Testis (tissue), 2 donors: ENCODE measurements around the gene NOS3.

Experiments used
- POLR2A ChIP-seq: fragments of 450-650 bp; IDR thresholded peaks from one replicate; pipeline ENCODE4 v1.6.1; 2017; ENCODE audit warnings: antibody characterized with exemption, mild to moderate bottlenecking, moderate library complexity
- TF ChIP-seq, protein P1 (sequence below), 3 experiments: fragments of 450-650 bp in 2 of 3; fragments of 200-600 bp in 1 of 3; sonication (generic) in 1 of 3; IDR thresholded peaks; one replicate each; pipeline ENCODE4 v1.5.1; 2016 to 2019; ENCODE audit warnings: antibody characterized with exemption in 3 of 3, mild to moderate bottlenecking in 2 of 3, moderate library complexity in 1 of 3

DNA sequence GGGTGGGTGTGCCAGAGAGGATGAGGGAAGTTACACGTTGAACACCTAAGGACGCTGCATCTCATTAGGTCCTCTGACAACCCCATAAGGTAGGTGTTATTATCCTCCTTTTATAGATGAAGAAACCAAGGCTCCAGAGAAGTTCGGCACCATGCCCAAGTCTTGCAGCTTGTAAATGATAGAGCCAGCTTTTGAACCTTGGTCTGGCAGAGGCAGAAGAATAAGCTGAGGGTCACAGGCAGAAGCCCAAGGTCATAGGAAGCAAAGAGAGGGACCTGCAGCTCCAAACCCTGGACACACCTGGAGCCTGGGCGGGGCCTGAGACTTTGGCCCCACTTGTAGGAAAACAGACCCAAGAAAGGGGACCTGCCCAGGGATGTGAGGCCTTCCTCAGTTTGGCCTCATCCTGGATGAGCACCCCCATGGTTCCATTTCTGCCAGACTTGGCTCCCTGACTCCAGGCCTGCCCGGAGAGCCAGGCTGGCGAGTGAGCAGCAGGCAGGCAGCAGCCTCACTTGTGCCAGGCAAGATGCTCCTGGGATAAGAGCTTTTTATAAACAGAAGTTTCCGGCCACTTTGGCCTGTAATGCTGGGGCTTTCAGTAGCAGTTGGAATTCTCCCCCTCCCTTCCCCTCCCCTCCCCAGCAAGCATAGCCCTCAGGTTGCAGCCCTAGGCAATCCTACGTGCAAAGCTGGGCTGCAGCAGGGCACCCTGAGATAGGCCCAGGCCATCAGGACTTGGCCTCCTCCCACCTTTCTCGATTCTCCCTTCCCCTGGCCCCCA, 15.1 kb upstream of the NOS3 start:
- TF ChIP-seq, protein P1, sequence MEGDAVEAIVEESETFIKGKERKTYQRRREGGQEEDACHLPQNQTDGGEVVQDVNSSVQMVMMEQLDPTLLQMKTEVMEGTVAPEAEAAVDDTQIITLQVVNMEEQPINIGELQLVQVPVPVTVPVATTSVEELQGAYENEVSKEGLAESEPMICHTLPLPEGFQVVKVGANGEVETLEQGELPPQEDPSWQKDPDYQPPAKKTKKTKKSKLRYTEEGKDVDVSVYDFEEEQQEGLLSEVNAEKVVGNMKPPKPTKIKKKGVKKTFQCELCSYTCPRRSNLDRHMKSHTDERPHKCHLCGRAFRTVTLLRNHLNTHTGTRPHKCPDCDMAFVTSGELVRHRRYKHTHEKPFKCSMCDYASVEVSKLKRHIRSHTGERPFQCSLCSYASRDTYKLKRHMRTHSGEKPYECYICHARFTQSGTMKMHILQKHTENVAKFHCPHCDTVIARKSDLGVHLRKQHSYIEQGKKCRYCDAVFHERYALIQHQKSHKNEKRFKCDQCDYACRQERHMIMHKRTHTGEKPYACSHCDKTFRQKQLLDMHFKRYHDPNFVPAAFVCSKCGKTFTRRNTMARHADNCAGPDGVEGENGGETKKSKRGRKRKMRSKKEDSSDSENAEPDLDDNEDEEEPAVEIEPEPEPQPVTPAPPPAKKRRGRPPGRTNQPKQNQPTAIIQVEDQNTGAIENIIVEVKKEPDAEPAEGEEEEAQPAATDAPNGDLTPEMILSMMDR (IDR thresholded peaks at IDR 0.05) = no peak
- no peak for TF ChIP-seq POLR2A
